Measurements from ENCODE around the gene PCYT1A. TPM values are rescaled to one million over a fixed set of nuclear protein-coding genes. Genes with fewer than 3 reads are reported as not detected.

Gene PCYT1A
- total and polyA plus RNA-seq, 2 of the 13 experiments (the other 11 are each of a cell fraction or from before 2014, with no cell fraction given): 26.4 to 45.3 TPM

- H3K9me3 ChIP-seq (ENCODE audit: low read length): no peaks in the 10 kb centered on the region
- H3K36me3 ChIP-seq (replicated peaks in 1 of 2; ENCODE audit: control insufficient read depth in 1 of 2, insufficient read depth in 2 of 2, low read length in 2 of 2): peaks cover 11 to 13% of the 10 kb centered on the region in 2 experiments; a peak in 4 of 5 replicates
- H3K27me3 ChIP-seq (ENCODE audit: control insufficient read depth in 1 of 2, insufficient read depth in 2 of 2, low read length in 2 of 2): no peaks in the 10 kb centered on the region
- TF ChIP-seq ZNF670 (CRISPR knock-in tag; IDR thresholded peaks at IDR 0.05; ENCODE audit: borderline replicate concordance) (no peak), ZNF382 (CRISPR knock-in tag; IDR thresholded peaks at IDR 0.05; ENCODE audit: borderline replicate concordance) (no peak), SIN3B (IDR thresholded peaks at IDR 0.05; ENCODE audit: low read length) (no peak), HMG20A (CRISPR knock-in tag; IDR thresholded peaks at IDR 0.05; ENCODE audit: borderline replicate concordance) (no peak), AGO2 (optimal IDR thresholded peaks at IDR 0.05; ENCODE audit: low read depth, low read length) (no peak), ZBTB49 (CRISPR knock-in tag; IDR thresholded peaks at IDR 0.05; ENCODE audit: borderline replicate concordance) (no peak), ZNF333 (CRISPR knock-in tag; IDR thresholded peaks at IDR 0.05; ENCODE audit: borderline replicate concordance) (no peak), ELF3 (CRISPR knock-in tag; IDR thresholded peaks at IDR 0.05) (no peak)
- DNase-seq (ENCODE audit: low spot score) (no peak), FAIRE-seq (no peak), ATAC-seq (no peak)
- CTCF ChIA-PET (ENCODE audit: low intra/inter-chr PET ratio, low total read pairs): no interaction called here
- no peak overlapping the region for H3K27ac ChIP-seq (ENCODE audit: extremely low read length, insufficient read depth, low read length)
- no TSS peak for BruUV-seq (replicated peaks)
- no peak overlapping the region for H3K4me3 ChIP-seq (replicated peaks in 1 of 3; ENCODE audit: insufficient read depth in 1 of 3, low read depth in 2 of 3, low read length in 3 of 3)
- no peaks in the 10 kb centered on the region for H4K20me1 ChIP-seq (ENCODE audit: insufficient read depth, low read length)
- no peak overlapping the region for H3K9ac ChIP-seq (ENCODE audit: insufficient read depth, low read depth, low read length)
- H2AFZ ChIP-seq (ENCODE audit: low read length): no peak overlapping the region
- in situ Hi-C loops (cut with HindIII; ENCODE audit: extremely low pct_ligation_motif_present, low pct_unique_long_range_greater_than_20kb) (no loop called here), intact Hi-C loops (cut with micrococcal nuclease; ENCODE audit: unreplicated experiment) (no loop called here)
- H3K79me2 ChIP-seq (ENCODE audit: insufficient read depth, low read length): peaks cover 51% of the 10 kb centered on the region
- POLR2A ChIA-PET: no interaction called here
- H3K4me2 ChIP-seq (ENCODE audit: low read depth, low read length): no peak overlapping the region
- peaks cover 24% of the 10 kb centered on the region for H3K4me1 ChIP-seq (ENCODE audit: insufficient read depth, low read length)
- 97% methylated on average over 5 of the region's 5 CpGs for WGBS (ENCODE audit: low lambda C conversion rate)
These were observed 12.4 kb downstream of the PCYT1A start for GRCh38 chr3:196275126-196275525.
